Activated gamma-delta T cell treated with anti-CD3 and anti-CD28 coated beads, Interleukin-2, amount 50 U/mL, for 16 hours (primary cell): ENCODE results near the gene DLGAP5.

ENCODE experiments used
- DNase-seq: peaks from one replicate; pipeline ENCODE4 v3.0.0-alpha.2; 2020; ENCODE audit warnings: low read depth

Gene DLGAP5

DNA sequence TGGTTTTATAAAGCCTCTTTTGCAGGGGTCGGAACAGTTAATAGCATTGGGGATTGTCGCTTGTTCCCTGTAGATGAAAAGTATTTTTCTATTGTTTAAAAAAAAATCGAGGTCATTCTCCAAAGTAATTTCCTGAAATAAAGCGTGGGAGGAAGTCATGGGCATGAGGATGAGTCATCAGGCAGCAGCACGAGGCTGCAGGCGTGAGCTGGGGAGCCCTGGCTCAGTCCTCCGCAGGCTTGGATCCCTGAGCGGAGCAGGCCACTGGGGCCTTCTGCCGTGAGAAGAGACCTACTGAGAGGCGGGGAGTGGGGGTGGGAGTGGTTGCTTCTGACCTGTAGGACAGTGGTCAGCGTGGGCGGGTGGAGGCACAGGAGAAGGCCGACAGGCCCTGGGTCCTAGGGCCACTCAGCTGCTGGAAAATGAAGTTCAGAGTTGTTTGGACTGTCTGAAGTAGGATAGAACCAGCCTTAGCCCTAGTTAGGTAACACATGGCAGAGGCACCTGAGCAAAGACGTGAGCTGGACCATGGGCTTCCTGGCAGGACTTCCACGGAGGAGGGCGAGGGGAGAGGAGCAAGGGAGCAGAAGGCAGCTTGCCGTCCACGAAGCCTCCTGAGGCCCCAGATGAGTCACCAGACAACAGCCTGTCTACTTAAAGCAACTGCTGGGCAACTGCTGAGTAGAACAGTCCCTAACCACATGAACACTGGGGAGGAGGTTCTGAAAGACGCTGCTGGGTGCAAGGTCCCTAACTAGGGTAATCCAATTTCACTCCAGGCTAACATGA is 83.4 kb downstream of the DLGAP5 start:
- no peak for DNase-seq

DNA sequence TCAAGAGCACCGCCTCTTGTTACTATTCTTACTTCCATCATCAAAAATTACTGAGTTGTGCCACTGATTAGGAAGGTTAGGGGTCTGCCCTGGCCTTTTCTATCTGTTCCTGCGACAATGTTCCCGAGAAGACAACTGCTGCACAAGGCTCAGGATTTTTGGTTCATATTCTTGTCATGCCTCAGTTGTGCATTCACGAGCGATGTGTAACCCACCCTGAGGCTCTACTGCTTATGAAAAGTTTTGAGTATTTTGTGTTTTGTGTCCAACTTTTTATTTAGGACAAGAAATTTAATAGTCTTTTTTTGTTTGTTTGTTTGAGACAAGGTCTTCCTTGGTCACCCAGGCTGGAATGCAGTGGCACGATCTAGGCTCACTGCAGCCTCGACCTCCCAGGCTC is 85.4 kb downstream of the DLGAP5 start:
- DNase-seq = no peak

GRCh38 chr14:55103971-55104954 is 87.1 kb downstream of the DLGAP5 start:
- DNase-seq = no peak

- peak; percentile 25 for DNase-seq
These were observed 88.3 kb downstream of the DLGAP5 start for GRCh38 chr14:55103005-55103640.

DNA sequence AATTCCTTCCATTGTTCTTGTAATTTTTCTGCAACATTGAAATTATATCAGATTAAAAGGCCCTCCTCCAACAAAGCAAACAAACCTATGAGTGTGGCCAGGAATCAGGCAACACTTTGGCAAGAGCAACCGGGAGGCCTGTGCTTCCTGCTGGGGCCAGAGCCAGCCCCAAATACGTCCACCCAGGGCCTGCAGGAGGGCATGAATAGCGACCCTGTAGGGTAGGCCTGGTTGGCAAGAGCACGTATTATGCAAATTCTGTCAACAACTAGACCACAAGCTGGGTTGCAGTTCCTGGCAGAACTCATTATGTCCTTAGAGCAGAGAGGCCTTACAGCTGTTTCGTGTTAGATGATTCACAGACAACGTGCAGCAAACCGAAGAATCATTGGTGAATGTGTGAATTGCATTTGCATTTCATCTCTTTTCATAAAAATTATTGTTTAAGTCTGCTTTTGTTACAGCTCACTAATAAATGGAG is 89.2 kb downstream of the DLGAP5 start:
- peak; percentile 26 for DNase-seq

DNA sequence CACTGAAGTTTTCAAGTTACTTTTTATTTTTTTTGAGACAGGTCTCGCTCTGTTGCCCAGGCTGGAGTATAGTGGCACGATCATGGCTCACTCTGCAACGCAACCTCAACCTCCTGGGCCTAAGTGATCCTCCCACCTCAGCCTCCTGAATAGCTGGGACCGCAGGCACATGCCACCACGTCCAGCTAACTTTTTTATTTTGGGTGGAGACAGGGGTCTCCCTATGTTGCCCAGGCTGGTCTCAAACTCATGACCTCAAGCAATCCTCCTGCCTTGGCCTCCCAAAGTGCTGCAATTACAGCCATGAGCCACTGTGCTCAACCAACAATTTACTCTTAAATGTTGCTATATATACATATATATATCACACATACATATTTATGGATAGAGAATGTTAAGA is 89.7 kb downstream of the DLGAP5 start:
- no peak for DNase-seq

GRCh38 chr14:55099756-55100155 is 91.6 kb downstream of the DLGAP5 start:
- no peak for DNase-seq

DNA sequence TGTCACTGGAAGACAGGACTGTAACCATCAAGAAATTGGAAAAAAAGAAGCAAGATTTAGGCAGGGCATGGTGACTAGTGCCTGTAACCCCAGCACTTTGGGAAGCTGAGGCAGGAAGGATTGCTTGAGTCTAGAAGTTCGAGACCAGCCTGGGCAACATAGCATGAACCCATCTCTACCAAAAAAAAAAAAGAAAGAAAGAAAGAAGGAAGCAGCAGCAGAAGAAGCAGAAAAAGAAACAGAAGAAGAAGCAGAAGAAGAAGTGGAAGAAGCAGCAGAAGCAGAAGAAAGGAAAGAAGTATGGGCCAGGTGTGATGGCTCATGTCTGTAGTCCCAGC is 92.9 kb downstream of the DLGAP5 start:
- no peak for DNase-seq
